ENCODE measurements around the gene AVPR2.

DNA sequence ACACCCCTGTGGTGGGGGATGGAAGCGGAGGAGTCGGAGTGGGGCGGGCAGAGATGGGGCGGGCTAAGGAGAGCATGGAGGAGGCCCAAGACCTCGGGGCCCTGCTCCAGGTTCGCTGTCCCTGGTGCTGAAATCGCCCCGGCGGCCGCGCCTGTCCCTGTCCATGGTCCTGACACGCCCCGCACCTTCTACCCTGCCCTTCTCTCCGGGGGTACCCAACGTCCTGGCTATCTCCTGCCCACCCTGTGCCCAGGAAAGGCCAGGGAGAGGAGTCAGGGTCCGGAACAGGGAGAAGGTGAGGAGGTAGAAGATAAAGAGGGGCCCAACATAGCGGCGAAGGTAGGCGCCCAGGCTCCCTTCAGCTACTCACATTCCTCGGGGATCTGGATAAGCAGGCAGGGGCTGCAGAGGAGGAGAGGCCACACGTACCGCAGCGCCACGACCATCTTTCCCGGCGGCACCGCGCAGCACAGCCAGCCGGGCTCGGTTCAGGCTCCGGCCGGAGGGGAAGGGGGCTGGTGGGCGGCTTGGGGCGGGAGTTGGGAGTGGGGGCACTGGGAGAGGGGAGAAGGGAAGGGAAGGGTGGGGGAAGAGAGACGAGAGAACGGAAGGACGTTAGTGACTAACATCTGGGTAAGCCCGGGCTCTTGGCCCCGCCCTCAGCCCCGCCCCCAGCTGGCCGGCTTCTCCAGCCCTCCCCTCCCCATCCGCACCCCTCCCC lies 28.9 kb upstream of the AVPR2 start:
- TF ChIP-seq, protein P1, sequence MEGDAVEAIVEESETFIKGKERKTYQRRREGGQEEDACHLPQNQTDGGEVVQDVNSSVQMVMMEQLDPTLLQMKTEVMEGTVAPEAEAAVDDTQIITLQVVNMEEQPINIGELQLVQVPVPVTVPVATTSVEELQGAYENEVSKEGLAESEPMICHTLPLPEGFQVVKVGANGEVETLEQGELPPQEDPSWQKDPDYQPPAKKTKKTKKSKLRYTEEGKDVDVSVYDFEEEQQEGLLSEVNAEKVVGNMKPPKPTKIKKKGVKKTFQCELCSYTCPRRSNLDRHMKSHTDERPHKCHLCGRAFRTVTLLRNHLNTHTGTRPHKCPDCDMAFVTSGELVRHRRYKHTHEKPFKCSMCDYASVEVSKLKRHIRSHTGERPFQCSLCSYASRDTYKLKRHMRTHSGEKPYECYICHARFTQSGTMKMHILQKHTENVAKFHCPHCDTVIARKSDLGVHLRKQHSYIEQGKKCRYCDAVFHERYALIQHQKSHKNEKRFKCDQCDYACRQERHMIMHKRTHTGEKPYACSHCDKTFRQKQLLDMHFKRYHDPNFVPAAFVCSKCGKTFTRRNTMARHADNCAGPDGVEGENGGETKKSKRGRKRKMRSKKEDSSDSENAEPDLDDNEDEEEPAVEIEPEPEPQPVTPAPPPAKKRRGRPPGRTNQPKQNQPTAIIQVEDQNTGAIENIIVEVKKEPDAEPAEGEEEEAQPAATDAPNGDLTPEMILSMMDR (conservative IDR thresholded peaks at IDR 0.05): no peak
- TF ChIP-seq ZFX (IDR thresholded peaks at IDR 0.05): no peak

Data from C4-2B (cell line).